ENCODE results near the gene PAX2. TPM values are rescaled to one million over a fixed set of nuclear protein-coding genes. Genes with fewer than 3 reads are reported as not detected.

PAX2 gene
- total and polyA plus RNA-seq, 12 donors, result 0.07 to 0.25 (median 0.10) TPM; not detected in 8

- DNase-seq, result no peak
- H3K27ac ChIP-seq, result no peak overlapping the region
- 57 to 75% (median 63%) methylated on average over 7 of the region's 7 CpGs for WGBS, 4 donors
- H3K27me3 ChIP-seq, result peaks cover 11% of the 10 kb centered on the region
- intact Hi-C loops (cut with DNase I), result no loop called here
- no peaks in the 10 kb centered on the region for H3K9me3 ChIP-seq (replicated peaks in 1 of 3)
- no peak overlapping the region for H3K4me3 ChIP-seq
- no peak for TF ChIP-seq POLR2A (IDR thresholded peaks at IDR 0.05)
- TF ChIP-seq CTCF (IDR thresholded peaks at IDR 0.05), result no peak
- no peaks in the 10 kb centered on the region for H3K4me1 ChIP-seq (replicated peaks in 1 of 2)
- no peaks in the 10 kb centered on the region for H3K36me3 ChIP-seq (replicated peaks in 1 of 2)
Observed at GRCh38 chr10:100803908-100804307, 58.5 kb downstream of the PAX2 start.

GRCh38 chr10:100805543-100806355, 60.4 kb downstream of the PAX2 start:
- Histone ChIP-seq H3K27me3 (peaks cover 4% of the 10 kb centered on the region), H3K36me3 (replicated peaks in 1 of 2) (no peaks in the 10 kb centered on the region), H3K4me1 (replicated peaks in 1 of 2) (no peaks in the 10 kb centered on the region), H3K9me3 (replicated peaks in 1 of 3) (no peaks in the 10 kb centered on the region), H3K27ac (no peak overlapping the region), H3K4me3 (no peak overlapping the region)
- intact Hi-C loops (cut with DNase I), result no loop called here
- no peak for TF ChIP-seq CTCF (IDR thresholded peaks at IDR 0.05)
- TF ChIP-seq POLR2A (IDR thresholded peaks at IDR 0.05), result no peak
- WGBS, 4 donors, result 67 to 91% (median 72%) methylated on average over 10 to 14 of the region's 14 CpGs
- no peak for DNase-seq

GRCh38 chr10:100806356-100806645, 60.9 kb downstream of the PAX2 start:
- Histone ChIP-seq H3K36me3 (replicated peaks in 1 of 2) (no peaks in the 10 kb centered on the region), H3K4me1 (replicated peaks in 1 of 2) (no peaks in the 10 kb centered on the region), H3K27me3 (peaks cover 4% of the 10 kb centered on the region), H3K9me3 (replicated peaks in 1 of 3) (no peaks in the 10 kb centered on the region), H3K4me3 (no peak overlapping the region), H3K27ac (no peak overlapping the region)
- 63 to 79% (median 71%) methylated on average over 5 to 8 of the region's 8 CpGs for WGBS, 4 donors
- DNase-seq, result no peak
- TF ChIP-seq POLR2A (IDR thresholded peaks at IDR 0.05) (no peak), CTCF (IDR thresholded peaks at IDR 0.05) (no peak)
- intact Hi-C loops (cut with DNase I), result no loop called here

DNA sequence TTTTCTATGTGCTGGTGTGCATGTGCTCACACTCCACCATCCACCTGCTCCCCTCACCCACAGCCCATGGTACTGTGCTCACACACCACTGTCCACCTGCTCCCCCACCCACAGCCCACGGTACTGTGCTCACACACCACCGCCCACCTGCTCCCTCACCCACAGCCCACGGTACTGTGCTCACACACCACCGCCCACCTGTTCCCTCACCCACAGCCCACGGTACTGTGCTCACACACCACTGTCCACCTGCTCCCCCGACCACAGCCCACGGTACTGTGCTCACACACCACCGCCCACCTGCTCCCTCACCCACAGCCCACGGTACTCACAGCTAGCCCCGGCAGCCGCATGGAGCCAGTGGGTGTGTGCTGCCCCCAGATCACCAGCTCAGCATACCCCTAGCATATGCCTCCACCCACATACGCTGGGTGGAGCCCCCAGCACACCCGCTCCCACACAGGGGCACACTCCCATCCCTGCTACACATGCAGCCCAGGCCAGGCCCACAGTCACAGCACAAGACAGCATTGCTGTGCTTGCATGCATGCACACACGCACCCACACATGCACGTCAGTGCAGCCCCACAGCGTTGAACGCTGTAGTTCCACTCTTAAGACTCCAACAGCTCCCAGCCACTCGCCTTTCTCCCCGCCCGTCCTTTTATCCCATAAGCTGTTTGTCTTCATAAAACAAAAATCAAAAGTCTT, 62.0 kb downstream of the PAX2 start:
- WGBS, 4 donors, result 72 to 82% (median 75%) methylated on average over 17 to 20 of the region's 20 CpGs
- H3K27ac ChIP-seq, result no peak overlapping the region
- TF ChIP-seq POLR2A (IDR thresholded peaks at IDR 0.05), result no peak
- TF ChIP-seq CTCF (IDR thresholded peaks at IDR 0.05), result no peak
- intact Hi-C loops (cut with DNase I), result no loop called here
- no peak overlapping the region for H3K4me3 ChIP-seq
- H3K27me3 ChIP-seq, result peaks cover 4% of the 10 kb centered on the region
- H3K9me3 ChIP-seq (replicated peaks in 1 of 3), result no peaks in the 10 kb centered on the region
- DNase-seq, result no peak
- H3K4me1 ChIP-seq (replicated peaks in 1 of 2), result no peaks in the 10 kb centered on the region
- H3K36me3 ChIP-seq (replicated peaks in 1 of 2), result no peaks in the 10 kb centered on the region

Measured in adrenal gland (tissue), 12 donors.